ENCODE results near the gene SLC30A2. TPM values are rescaled to one million over a fixed set of nuclear protein-coding genes. Genes with fewer than 3 reads are reported as not detected.
"Not testable (repeated sequence)": the region's sequence is repeated elsewhere in the genome, so short reads cannot be mapped to it uniquely, and the experiment has no call there.

The SLC30A2 gene
- total RNA-seq, 1 experiment from 2014 or later = 0.23 TPM

DNA sequence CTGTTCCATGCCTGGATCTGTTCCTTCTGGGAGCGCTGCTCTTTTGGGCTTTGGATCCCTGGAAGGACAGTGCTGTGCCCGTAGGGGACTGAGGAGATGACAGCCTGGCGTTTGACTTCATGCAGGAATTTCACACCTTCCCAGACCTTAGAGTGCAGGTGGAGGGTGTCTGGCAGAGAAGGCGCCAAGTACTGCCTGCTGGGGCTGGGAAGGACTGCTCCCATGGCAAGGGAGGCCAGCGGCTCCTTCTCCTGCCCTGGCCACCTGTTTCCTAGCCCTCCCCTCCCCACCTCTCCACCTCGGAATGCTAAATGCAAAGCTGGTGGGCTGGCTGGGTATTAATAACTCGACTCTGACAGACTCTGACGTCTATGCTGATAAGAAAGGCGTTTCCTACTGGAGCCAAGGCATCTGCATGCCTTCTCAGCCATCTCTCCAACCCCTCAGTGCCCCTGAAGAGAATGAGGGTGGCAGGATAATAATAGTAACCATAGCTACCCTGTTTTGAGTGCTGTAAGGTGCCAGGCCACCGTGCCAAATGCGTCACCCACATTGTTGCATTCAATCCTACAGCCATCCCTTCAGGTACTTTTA, 48.3 kb upstream of the SLC30A2 start:
- Histone ChIP-seq H3K4me1 (ENCODE audit: control insufficient read depth, insufficient read depth, low read length) (peaks cover 3% of the 10 kb centered on the region; the same call in 1 of the 2 replicates), H3K27ac (ENCODE audit: low read length) (no peak overlapping the region), H3K4me3 (ENCODE audit: low read depth in 2 of 2, low read length in 2 of 2) (no peak overlapping the region), H3K36me3 (ENCODE audit: control insufficient read depth, insufficient read depth, low read length) (no peaks in the 10 kb centered on the region), H3K27me3 (ENCODE audit: control insufficient read depth, insufficient read depth, low read length) (0 out of 2 replicates have a peak, but pooled peaks cover 4% of the 10 kb centered on the region), H3K9me3 (ENCODE audit: control insufficient read depth, insufficient read depth, low read depth, low read length) (no peaks in the 10 kb centered on the region)
- in situ Hi-C loops (cut with HindIII; ENCODE audit: low pct_unique_long_range_greater_than_20kb, low sequenced_read_pairs) = no loop called here
- ChIA-PET POLR2A (no interaction called here), CTCF (no interaction called here)
- TF ChIP-seq TCF7L2 (IDR thresholded peaks at IDR 0.05; ENCODE audit: low read depth, low read length) = no peak
- TF ChIP-seq, protein P1, sequence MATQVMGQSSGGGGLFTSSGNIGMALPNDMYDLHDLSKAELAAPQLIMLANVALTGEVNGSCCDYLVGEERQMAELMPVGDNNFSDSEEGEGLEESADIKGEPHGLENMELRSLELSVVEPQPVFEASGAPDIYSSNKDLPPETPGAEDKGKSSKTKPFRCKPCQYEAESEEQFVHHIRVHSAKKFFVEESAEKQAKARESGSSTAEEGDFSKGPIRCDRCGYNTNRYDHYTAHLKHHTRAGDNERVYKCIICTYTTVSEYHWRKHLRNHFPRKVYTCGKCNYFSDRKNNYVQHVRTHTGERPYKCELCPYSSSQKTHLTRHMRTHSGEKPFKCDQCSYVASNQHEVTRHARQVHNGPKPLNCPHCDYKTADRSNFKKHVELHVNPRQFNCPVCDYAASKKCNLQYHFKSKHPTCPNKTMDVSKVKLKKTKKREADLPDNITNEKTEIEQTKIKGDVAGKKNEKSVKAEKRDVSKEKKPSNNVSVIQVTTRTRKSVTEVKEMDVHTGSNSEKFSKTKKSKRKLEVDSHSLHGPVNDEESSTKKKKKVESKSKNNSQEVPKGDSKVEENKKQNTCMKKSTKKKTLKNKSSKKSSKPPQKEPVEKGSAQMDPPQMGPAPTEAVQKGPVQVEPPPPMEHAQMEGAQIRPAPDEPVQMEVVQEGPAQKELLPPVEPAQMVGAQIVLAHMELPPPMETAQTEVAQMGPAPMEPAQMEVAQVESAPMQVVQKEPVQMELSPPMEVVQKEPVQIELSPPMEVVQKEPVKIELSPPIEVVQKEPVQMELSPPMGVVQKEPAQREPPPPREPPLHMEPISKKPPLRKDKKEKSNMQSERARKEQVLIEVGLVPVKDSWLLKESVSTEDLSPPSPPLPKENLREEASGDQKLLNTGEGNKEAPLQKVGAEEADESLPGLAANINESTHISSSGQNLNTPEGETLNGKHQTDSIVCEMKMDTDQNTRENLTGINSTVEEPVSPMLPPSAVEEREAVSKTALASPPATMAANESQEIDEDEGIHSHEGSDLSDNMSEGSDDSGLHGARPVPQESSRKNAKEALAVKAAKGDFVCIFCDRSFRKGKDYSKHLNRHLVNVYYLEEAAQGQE (IDR thresholded peaks at IDR 0.05; ENCODE audit: insufficient read depth in 1 of 2, low read depth in 2 of 2, low read length in 1 of 2) = no peak
- no peak for TF ChIP-seq POLR2AphosphoS5 (IDR thresholded peaks at IDR 0.05; ENCODE audit: low read depth, low read length)
- TF ChIP-seq SIN3A (IDR thresholded peaks at IDR 0.05; ENCODE audit: borderline replicate concordance, insufficient read depth, low read depth, low read length) = no peak
- TF ChIP-seq, protein P2, sequence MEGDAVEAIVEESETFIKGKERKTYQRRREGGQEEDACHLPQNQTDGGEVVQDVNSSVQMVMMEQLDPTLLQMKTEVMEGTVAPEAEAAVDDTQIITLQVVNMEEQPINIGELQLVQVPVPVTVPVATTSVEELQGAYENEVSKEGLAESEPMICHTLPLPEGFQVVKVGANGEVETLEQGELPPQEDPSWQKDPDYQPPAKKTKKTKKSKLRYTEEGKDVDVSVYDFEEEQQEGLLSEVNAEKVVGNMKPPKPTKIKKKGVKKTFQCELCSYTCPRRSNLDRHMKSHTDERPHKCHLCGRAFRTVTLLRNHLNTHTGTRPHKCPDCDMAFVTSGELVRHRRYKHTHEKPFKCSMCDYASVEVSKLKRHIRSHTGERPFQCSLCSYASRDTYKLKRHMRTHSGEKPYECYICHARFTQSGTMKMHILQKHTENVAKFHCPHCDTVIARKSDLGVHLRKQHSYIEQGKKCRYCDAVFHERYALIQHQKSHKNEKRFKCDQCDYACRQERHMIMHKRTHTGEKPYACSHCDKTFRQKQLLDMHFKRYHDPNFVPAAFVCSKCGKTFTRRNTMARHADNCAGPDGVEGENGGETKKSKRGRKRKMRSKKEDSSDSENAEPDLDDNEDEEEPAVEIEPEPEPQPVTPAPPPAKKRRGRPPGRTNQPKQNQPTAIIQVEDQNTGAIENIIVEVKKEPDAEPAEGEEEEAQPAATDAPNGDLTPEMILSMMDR (IDR thresholded peaks at IDR 0.05) = no peak
- ATAC-seq (no peak), DNase-seq (ENCODE audit: low read depth, low spot score) (no peak)
- BruUV-seq (replicated peaks) = no TSS peak
- intact Hi-C loops (cut with micrococcal nuclease; ENCODE audit: unreplicated experiment) = loop anchor here (10.0 kb wide), 1 partner anchor 59 kb away; no protein-coding TSS in a partner anchor

GRCh38 chr1:26093569-26093968, 47.7 kb upstream of the SLC30A2 start:
- H3K27ac ChIP-seq (ENCODE audit: low read length); POLR2A ChIA-PET; H3K4me1 ChIP-seq (ENCODE audit: control insufficient read depth, insufficient read depth, low read length); CTCF ChIA-PET; in situ Hi-C loops (cut with HindIII; ENCODE audit: low pct_unique_long_range_greater_than_20kb, low sequenced_read_pairs); H3K27me3 ChIP-seq (ENCODE audit: control insufficient read depth, insufficient read depth, low read length); H3K4me3 ChIP-seq (ENCODE audit: low read depth in 2 of 2, low read length in 2 of 2); DNase-seq (ENCODE audit: low read depth, low spot score); ATAC-seq; BruUV-seq (replicated peaks); H3K9me3 ChIP-seq (ENCODE audit: control insufficient read depth, insufficient read depth, low read depth, low read length); H3K36me3 ChIP-seq (ENCODE audit: control insufficient read depth, insufficient read depth, low read length): not testable (repeated sequence)
- intact Hi-C loops (cut with micrococcal nuclease; ENCODE audit: unreplicated experiment) = loop anchor here (10.0 kb wide), 1 partner anchor 59 kb away; no protein-coding TSS in a partner anchor

- no TSS peak for BruUV-seq (replicated peaks)
- no peak overlapping the region for H3K4me3 ChIP-seq (ENCODE audit: low read depth in 2 of 2, low read length in 2 of 2)
- H3K9me3 ChIP-seq (ENCODE audit: control insufficient read depth, insufficient read depth, low read depth, low read length) = no peaks in the 10 kb centered on the region
- ATAC-seq (no peak), DNase-seq (ENCODE audit: low read depth, low spot score) (no peak)
- intact Hi-C loops (cut with micrococcal nuclease; ENCODE audit: unreplicated experiment) = loop anchor here (10.0 kb wide), 1 partner anchor 58 kb away; no protein-coding TSS in a partner anchor
- H3K27me3 ChIP-seq (ENCODE audit: control insufficient read depth, insufficient read depth, low read length) = 0 out of 2 replicates have a peak, but pooled peaks cover 4% of the 10 kb centered on the region
- ChIA-PET POLR2A (no interaction called here), CTCF (no interaction called here)
- peaks cover 3% of the 10 kb centered on the region; the same call in 1 of the 2 replicates for H3K4me1 ChIP-seq (ENCODE audit: control insufficient read depth, insufficient read depth, low read length)
- no peak overlapping the region for H3K27ac ChIP-seq (ENCODE audit: low read length)
- TF ChIP-seq, protein P2 (IDR thresholded peaks at IDR 0.05) = no peak
- no peak for TF ChIP-seq SIN3A (IDR thresholded peaks at IDR 0.05; ENCODE audit: borderline replicate concordance, insufficient read depth, low read depth, low read length)
- TF ChIP-seq, protein P1 (IDR thresholded peaks at IDR 0.05; ENCODE audit: insufficient read depth in 1 of 2, low read depth in 2 of 2, low read length in 1 of 2) = no peak
- TF ChIP-seq TCF7L2 (IDR thresholded peaks at IDR 0.05; ENCODE audit: low read depth, low read length) = no peak
- no peak for TF ChIP-seq POLR2AphosphoS5 (IDR thresholded peaks at IDR 0.05; ENCODE audit: low read depth, low read length)
- in situ Hi-C loops (cut with HindIII; ENCODE audit: low pct_unique_long_range_greater_than_20kb, low sequenced_read_pairs) = no loop called here
- no peaks in the 10 kb centered on the region for H3K36me3 ChIP-seq (ENCODE audit: control insufficient read depth, insufficient read depth, low read length)
These were observed 46.5 kb upstream of the SLC30A2 start for GRCh38 chr1:26092422-26092821.
